Naive thymus-derived CD4-positive, alpha-beta T cell (primary cell): ENCODE results near the gene PIGN. TPM values are rescaled to one million over a fixed set of nuclear protein-coding genes. Genes with fewer than 3 reads are reported as not detected.

Source experiments
- ATAC-seq: fragments of 150-1000 bp; cut with Tn5 transposase; 2 replicates; pipeline ENCODE4 v1.10.0; 2021; ENCODE audit warnings: mild to moderate bottlenecking, moderate library complexity
- CTCF ChIA-PET: fragments of 350-600 bp; sonication (Branson Sonifier 250); formaldehyde crosslinking; loops from one replicate; lab custom pipeline; 2021; ENCODE audit warnings: antibody characterized with exemption; lab: Charles Lee
- POLR2A ChIA-PET: fragments of 350-600 bp; sonication (Branson Sonifier 250); formaldehyde crosslinking; loops from one replicate; lab custom pipeline; 2021; ENCODE audit warnings: antibody characterized with exemption, inconsistent platforms; lab: Charles Lee
- DNase-seq, 9 donors: peaks; one replicate each; pipeline versions ENCODE4 v3.0.0 to v3.0.0-alpha.2; 2020 to 2022; ENCODE audit warnings: mixed read lengths in 1 of 9
- H3K27ac ChIP-seq: one replicate; pipeline ENCODE4 v1.7.0; 2013; ENCODE audit warnings: mild to moderate bottlenecking, low read depth, low read length, moderate library complexity
- H3K27me3 ChIP-seq, 2 donors: one replicate each; pipeline ENCODE4 v1.7.0; 2013; ENCODE audit warnings: low read length in 2 of 2, mild to moderate bottlenecking in 2 of 2, moderate library complexity in 2 of 2; ENCODE audit not compliant: control insufficient read depth in 2 of 2, insufficient read depth in 2 of 2
- H3K36me3 ChIP-seq, 3 experiments: 1 replicate in 2 of 3; 2 replicates in 1 of 3; pipeline ENCODE4 v1.7.0; 2013; ENCODE audit warnings: low read length in 3 of 3, mild to moderate bottlenecking in 3 of 3, moderate library complexity in 1 of 3; ENCODE audit not compliant: insufficient read depth in 3 of 3, control insufficient read depth in 2 of 3
- H3K4me1 ChIP-seq, 2 donors: one replicate each; pipeline ENCODE4 v1.7.0; 2013; ENCODE audit warnings: low read length in 2 of 2, mild to moderate bottlenecking in 2 of 2, moderate library complexity in 1 of 2; ENCODE audit not compliant: control insufficient read depth in 2 of 2, insufficient read depth in 2 of 2
- H3K4me3 ChIP-seq: 2 replicates; pipeline ENCODE4 v1.7.0; 2013; ENCODE audit warnings: mild to moderate bottlenecking, low read length
- H3K9me3 ChIP-seq, 3 experiments: 1 replicate in 2 of 3; 2 replicates in 1 of 3; pipeline ENCODE4 v1.7.0; 2013; ENCODE audit warnings: low read length in 3 of 3; ENCODE audit not compliant: control insufficient read depth in 2 of 3
- H3K27ac Mint-ChIP-seq, 9 donors: one replicate each; pipeline ENCODE4 v1.8.0; 2020 to 2022; ENCODE audit warnings: mixed read lengths in 9 of 9, mild to moderate bottlenecking in 8 of 9, moderate library complexity in 5 of 9, inconsistent platforms in 2 of 9
- H3K27me3 Mint-ChIP-seq, 5 donors: one replicate each; pipeline ENCODE4 v1.8.0; 2021 to 2022; ENCODE audit warnings: mixed read lengths in 5 of 5, mild to moderate bottlenecking in 1 of 5
- H3K36me3 Mint-ChIP-seq, 5 donors: one replicate each; pipeline ENCODE4 v1.8.0; 2020 to 2022; ENCODE audit warnings: mixed read lengths in 5 of 5, mild to moderate bottlenecking in 3 of 5, inconsistent platforms in 1 of 5
- H3K4me1 Mint-ChIP-seq, 7 donors: one replicate each; pipeline ENCODE4 v1.8.0; 2020 to 2022; ENCODE audit warnings: mixed read lengths in 7 of 7, mild to moderate bottlenecking in 3 of 7, inconsistent platforms in 1 of 7
- H3K4me3 Mint-ChIP-seq, 10 donors: one replicate each; pipeline ENCODE4 v1.8.0; 2020 to 2022; ENCODE audit warnings: mild to moderate bottlenecking in 10 of 10, mixed read lengths in 10 of 10, moderate library complexity in 6 of 10, inconsistent platforms in 2 of 10
- H3K9me3 Mint-ChIP-seq, 11 donors: one replicate each; pipeline ENCODE4 v1.8.0; 2020 to 2022; ENCODE audit warnings: mixed read lengths in 11 of 11, mild to moderate bottlenecking in 4 of 11, inconsistent platforms in 1 of 11, moderate library complexity in 1 of 11
- intact Hi-C, 2 donors: fragments of 100-400 bp; cut with micrococcal nuclease; formaldehyde crosslinking; loops; one replicate each; pipeline ENCODE4 v1.15.1; 2023
- polyA plus RNA-seq, 2 donors: library from polyadenylated mRNA; unstranded; fragments of 300-500 nt; fragmentation: Illumina TruSeq; gene quantifications; one replicate each; pipeline ENCODE4 v1.2.3, GENCODE V29; 2021
- total RNA-seq, 6 experiments: library from RNA in 5 of 6; stranded (reverse) in 5 of 6; gene quantifications; 1 replicate in 5 of 6; 2 replicates in 1 of 6; pipeline ENCODE4 v1.2.3 and lab custom pipeline; 2021 to 2026

Gene PIGN
- total and polyA plus RNA-seq, 7 experiments from 2014 or later = 15.5 to 29.8 (median 21.4) TPM

DNA sequence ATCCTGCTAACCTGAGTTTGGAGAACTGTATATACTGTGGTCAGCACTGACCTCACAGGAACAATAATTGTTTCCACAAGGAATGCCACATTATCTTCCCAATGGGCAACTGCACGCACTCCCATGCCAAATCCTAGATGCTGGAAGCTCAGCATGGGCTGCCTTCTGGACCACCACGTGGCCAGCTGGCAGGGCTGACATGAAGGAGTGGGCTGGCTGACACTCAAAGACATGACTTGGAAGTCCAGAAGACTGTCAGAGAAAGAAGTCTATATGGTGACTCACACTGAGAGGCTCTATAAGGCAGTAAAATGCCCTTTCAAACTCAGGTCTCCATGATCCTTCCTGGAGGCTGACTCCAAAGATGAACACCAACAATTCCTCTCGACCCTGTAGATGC, 195.7 kb downstream of the PIGN start:
- intact Hi-C loops = no loop called here
- DNase-seq (no peak), ATAC-seq (no peak)
- Histone ChIP-seq H3K9me3 (no peaks in the 10 kb centered on the region), H3K36me3 (no peaks in the 10 kb centered on the region), H3K27me3 (no peaks in the 10 kb centered on the region), H3K4me3 (no peak overlapping the region), H3K4me1 (no peaks in the 10 kb centered on the region), H3K27ac (no peak overlapping the region)
- H3K27me3 Mint-ChIP-seq = peaks cover 0 to 12% (median 7%) of the 10 kb centered on the region in 5 donors
- POLR2A ChIA-PET = no interaction called here
- CTCF ChIA-PET = no interaction called here
- no peaks in the 10 kb centered on the region for H3K9me3 Mint-ChIP-seq
- H3K4me1 Mint-ChIP-seq = peaks cover 0 to 5% (median 0%) of the 10 kb centered on the region in 7 donors
- H3K36me3 Mint-ChIP-seq = no peaks in the 10 kb centered on the region
- H3K27ac Mint-ChIP-seq = no peak overlapping the region
- H3K4me3 Mint-ChIP-seq = no peak overlapping the region

Other genes with a start within 250 kb of the PIGN start
- gene RELCH, start 199 bp upstream of the PIGN start, total RNA-seq = 10 to 100 TPM; 51.3 to 70.8 (median 62.1) TPM
- gene RELCH, start 199 bp upstream of the PIGN start, polyA plus RNA-seq = 10 to 100 TPM in 1 of 2 donors, 1 to 10 TPM in 1; 7.3 to 10.1 TPM
- gene TNFRSF11A, start 138.3 kb upstream of the PIGN start, total RNA-seq = 10 to 100 TPM in 1 of 5 experiments, 1 to 10 TPM in 1, under 1 TPM in 3; 0.16 to 22.2 (median 0.68) TPM
- not detected for gene TNFRSF11A, start 138.3 kb upstream of the PIGN start, polyA plus RNA-seq